ENCODE data around the gene CC2D1A.

The CC2D1A gene

GRCh38 chr19:13938301-13939064 lies 32.5 kb downstream of the CC2D1A start, which contains the start of gene PODNL1:
PODNL1 (minus strand) TSS chr19:13938417; CDS start chr19:13938181, 236 bp downstream.
- no peaks in the 10 kb centered on the region for H3K36me3 ChIP-seq (ENCODE audit: control insufficient read depth, insufficient read depth, low read length)
- peaks cover 8% of the 10 kb centered on the region; the same call in 1 of the 2 replicates for H3K4me1 ChIP-seq (ENCODE audit: control insufficient read depth, insufficient read depth, low read length)
- H3K9me3 ChIP-seq (ENCODE audit: control insufficient read depth, insufficient read depth, low read length) = no peaks in the 10 kb centered on the region
- H3K9ac ChIP-seq (ENCODE audit: low read depth, low read length) = no peak within 1 kb of the TSS
- H3K27ac ChIP-seq (ENCODE audit: low read depth, low read length) = no peak within 1 kb of the TSS
- H3K4me3 ChIP-seq (ENCODE audit: low read depth, low read length) = no peak within 1 kb of the TSS
- H3K27me3 ChIP-seq (ENCODE audit: control insufficient read depth, insufficient read depth, low read length) = no peaks in the 10 kb centered on the region

DNA sequence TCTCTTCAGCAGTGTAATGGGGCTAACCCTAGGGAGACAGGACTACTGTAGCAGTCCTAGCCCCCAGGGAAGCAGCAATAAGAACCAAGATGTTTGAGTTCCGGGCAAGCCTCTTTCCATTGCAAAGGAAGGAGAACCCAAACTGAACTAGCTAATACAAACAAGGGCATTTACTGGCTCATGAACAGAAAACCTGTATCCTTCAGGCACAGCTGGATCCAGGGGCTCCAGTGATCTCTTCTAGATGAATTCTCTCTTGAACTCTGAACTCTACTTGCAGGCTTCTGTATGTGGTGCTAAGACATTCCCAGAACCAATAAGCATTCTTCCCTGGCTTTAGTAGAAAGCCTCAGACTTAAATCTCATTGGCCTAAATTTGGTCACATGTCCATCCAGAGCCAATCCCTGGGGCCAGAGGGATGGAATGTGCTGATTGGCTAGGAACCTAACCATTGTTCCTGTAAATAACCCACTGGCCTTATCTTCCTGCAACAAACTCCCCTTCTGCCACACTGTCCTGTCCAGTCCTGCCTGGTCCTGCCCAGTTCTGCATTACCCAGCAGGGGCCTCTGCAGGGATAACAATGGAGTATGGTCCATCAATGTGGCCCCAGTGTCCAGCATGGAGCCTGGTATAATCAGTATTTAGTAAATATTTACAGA lies 36.2 kb downstream of the CC2D1A start:
- no peak overlapping the region for H3K4me3 ChIP-seq (ENCODE audit: low read depth, low read length)
- H3K4me1 ChIP-seq (ENCODE audit: control insufficient read depth, insufficient read depth, low read length) = 0 out of 2 replicates have a peak, but pooled peaks cover 3% of the 10 kb centered on the region
- no peaks in the 10 kb centered on the region for H3K9me3 ChIP-seq (ENCODE audit: control insufficient read depth, insufficient read depth, low read length)

GRCh38 chr19:13946414-13946813 lies 40.4 kb downstream of the CC2D1A start:
- Histone ChIP-seq H3K27me3 (ENCODE audit: control insufficient read depth, insufficient read depth, low read length) (no peaks in the 10 kb centered on the region), H3K4me3 (ENCODE audit: low read depth, low read length) (no peak overlapping the region), H3K36me3 (ENCODE audit: control insufficient read depth, insufficient read depth, low read length) (no peaks in the 10 kb centered on the region), H3K9ac (ENCODE audit: low read depth, low read length) (no peak overlapping the region), H3K9me3 (ENCODE audit: control insufficient read depth, insufficient read depth, low read length) (no peaks in the 10 kb centered on the region), H3K27ac (ENCODE audit: low read depth, low read length) (no peak overlapping the region), H3K4me1 (ENCODE audit: control insufficient read depth, insufficient read depth, low read length) (no peaks in the 10 kb centered on the region)

More for the DNA sequence above, 36.2 kb downstream of the CC2D1A start:
- H3K9ac ChIP-seq (ENCODE audit: low read depth, low read length) = no peak overlapping the region
- H3K27me3 ChIP-seq (ENCODE audit: control insufficient read depth, insufficient read depth, low read length) = no peaks in the 10 kb centered on the region
- no peaks in the 10 kb centered on the region for H3K36me3 ChIP-seq (ENCODE audit: control insufficient read depth, insufficient read depth, low read length)
- no peak overlapping the region for H3K27ac ChIP-seq (ENCODE audit: low read depth, low read length)

GRCh38 chr19:13951043-13951442 lies 45.0 kb downstream of the CC2D1A start:
- no peak overlapping the region for H3K27ac ChIP-seq (ENCODE audit: low read depth, low read length)
- no peak overlapping the region for H3K4me3 ChIP-seq (ENCODE audit: low read depth, low read length)
- no peaks in the 10 kb centered on the region for H3K9me3 ChIP-seq (ENCODE audit: control insufficient read depth, insufficient read depth, low read length)
- H3K27me3 ChIP-seq (ENCODE audit: control insufficient read depth, insufficient read depth, low read length) = no peaks in the 10 kb centered on the region
- H3K4me1 ChIP-seq (ENCODE audit: control insufficient read depth, insufficient read depth, low read length) = peaks cover 4% of the 10 kb centered on the region; the same call in 1 of the 2 replicates
- peaks cover 22% of the 10 kb centered on the region for H3K36me3 ChIP-seq (ENCODE audit: control insufficient read depth, insufficient read depth, low read length)
- no peak overlapping the region for H3K9ac ChIP-seq (ENCODE audit: low read depth, low read length)

- peak overlapping the region; percentile 55 for H3K4me3 ChIP-seq (ENCODE audit: low read depth, low read length)
- no peaks in the 10 kb centered on the region for H3K27me3 ChIP-seq (ENCODE audit: control insufficient read depth, insufficient read depth, low read length)
- H3K4me1 ChIP-seq (ENCODE audit: control insufficient read depth, insufficient read depth, low read length) = peaks cover 4% of the 10 kb centered on the region; the same call in 1 of the 2 replicates
- H3K36me3 ChIP-seq (ENCODE audit: control insufficient read depth, insufficient read depth, low read length) = peaks cover 30% of the 10 kb centered on the region
- no peak overlapping the region for H3K27ac ChIP-seq (ENCODE audit: low read depth, low read length)
- H3K9ac ChIP-seq (ENCODE audit: low read depth, low read length) = no peak overlapping the region
- H3K9me3 ChIP-seq (ENCODE audit: control insufficient read depth, insufficient read depth, low read length) = no peaks in the 10 kb centered on the region
Observed at GRCh38 chr19:13951799-13952153, 45.8 kb downstream of the CC2D1A start.

- H3K27me3 ChIP-seq (ENCODE audit: control insufficient read depth, insufficient read depth, low read length) = no peaks in the 10 kb centered on the region
- H3K9me3 ChIP-seq (ENCODE audit: control insufficient read depth, insufficient read depth, low read length) = no peaks in the 10 kb centered on the region
- peak within 1 kb of the TSS; percentile 77 for H3K4me3 ChIP-seq (ENCODE audit: low read depth, low read length)
- peak within 1 kb of the TSS; percentile 86; the same call in 1 of the 2 replicates for H3K9ac ChIP-seq (ENCODE audit: low read depth, low read length)
- H3K4me1 ChIP-seq (ENCODE audit: control insufficient read depth, insufficient read depth, low read length) = peaks cover 4% of the 10 kb centered on the region; the same call in 1 of the 2 replicates
- H3K27ac ChIP-seq (ENCODE audit: low read depth, low read length) = peak within 1 kb of the TSS; percentile 92
- peaks cover 35% of the 10 kb centered on the region for H3K36me3 ChIP-seq (ENCODE audit: control insufficient read depth, insufficient read depth, low read length)
Observed at GRCh38 chr19:13952154-13952930, 46.3 kb downstream of the CC2D1A start, which contains the start of gene DCAF15. DCAF15 (plus strand) TSS chr19:13952509; CDS start chr19:13952513, 4 bp downstream.

GRCh38 chr19:13952931-13953531 lies 47.0 kb downstream of the CC2D1A start:
- no peaks in the 10 kb centered on the region for H3K27me3 ChIP-seq (ENCODE audit: control insufficient read depth, insufficient read depth, low read length)
- H3K9ac ChIP-seq (ENCODE audit: low read depth, low read length) = peak overlapping the region; percentile 10; the same call in 1 of the 2 replicates
- peak overlapping the region; percentile 65 for H3K27ac ChIP-seq (ENCODE audit: low read depth, low read length)
- peak overlapping the region; percentile 77 for H3K4me3 ChIP-seq (ENCODE audit: low read depth, low read length)
- H3K36me3 ChIP-seq (ENCODE audit: control insufficient read depth, insufficient read depth, low read length) = peaks cover 42% of the 10 kb centered on the region
- no peaks in the 10 kb centered on the region for H3K9me3 ChIP-seq (ENCODE audit: control insufficient read depth, insufficient read depth, low read length)
- peaks cover 4% of the 10 kb centered on the region; the same call in 1 of the 2 replicates for H3K4me1 ChIP-seq (ENCODE audit: control insufficient read depth, insufficient read depth, low read length)

- Histone ChIP-seq H3K9me3 (ENCODE audit: control insufficient read depth, insufficient read depth, low read length) (no peaks in the 10 kb centered on the region), H3K27me3 (ENCODE audit: control insufficient read depth, insufficient read depth, low read length) (no peaks in the 10 kb centered on the region), H3K27ac (ENCODE audit: low read depth, low read length) (no peak overlapping the region), H3K4me3 (ENCODE audit: low read depth, low read length) (no peak overlapping the region), H3K4me1 (ENCODE audit: control insufficient read depth, insufficient read depth, low read length) (peaks cover 4% of the 10 kb centered on the region; the same call in 1 of the 2 replicates), H3K36me3 (ENCODE audit: control insufficient read depth, insufficient read depth, low read length) (peaks cover 52% of the 10 kb centered on the region), H3K9ac (ENCODE audit: low read depth, low read length) (no peak overlapping the region)
Observed at GRCh38 chr19:13954185-13954584, 48.2 kb downstream of the CC2D1A start.

DNA sequence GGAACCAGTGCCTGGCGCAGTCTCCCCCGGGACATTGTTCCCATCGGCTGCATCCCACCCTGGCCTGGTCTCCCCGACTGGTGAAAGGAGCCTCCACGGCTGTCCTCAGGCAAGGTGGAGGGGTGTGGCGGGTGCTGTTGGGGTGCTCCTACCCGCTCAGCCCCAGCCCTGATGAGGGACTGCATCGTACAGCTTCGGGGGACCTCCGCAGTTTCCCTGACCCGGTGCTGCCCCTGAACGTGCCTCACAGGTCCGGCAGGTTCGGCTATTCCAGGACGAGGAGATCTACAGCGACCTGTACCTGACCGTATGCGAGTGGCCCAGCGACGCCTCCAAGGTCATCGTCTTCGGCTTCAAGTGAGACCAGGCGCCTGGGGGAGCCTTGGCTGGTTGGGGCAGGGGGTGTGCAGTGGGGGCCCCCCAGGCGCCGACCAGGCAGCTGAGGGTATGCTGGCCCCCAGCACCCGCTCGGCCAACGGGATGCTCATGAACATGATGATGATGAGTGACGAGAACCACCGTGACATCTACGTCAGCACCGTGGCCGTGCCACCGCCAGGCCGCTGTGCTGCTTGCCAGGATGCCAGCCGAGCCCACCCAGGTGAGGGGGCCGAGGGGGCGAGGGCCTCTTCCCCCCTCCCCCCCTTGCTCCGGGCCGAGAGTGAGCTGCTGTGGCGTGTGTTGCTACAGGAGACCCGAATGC lies 49.8 kb downstream of the CC2D1A start:
- Histone ChIP-seq H3K9ac (ENCODE audit: low read depth, low read length) (no peak overlapping the region), H3K4me1 (ENCODE audit: control insufficient read depth, insufficient read depth, low read length) (peaks cover 4% of the 10 kb centered on the region; the same call in 1 of the 2 replicates), H3K9me3 (ENCODE audit: control insufficient read depth, insufficient read depth, low read length) (no peaks in the 10 kb centered on the region), H3K27me3 (ENCODE audit: control insufficient read depth, insufficient read depth, low read length) (no peaks in the 10 kb centered on the region), H3K4me3 (ENCODE audit: low read depth, low read length) (no peak overlapping the region), H3K27ac (ENCODE audit: low read depth, low read length) (no peak overlapping the region), H3K36me3 (ENCODE audit: control insufficient read depth, insufficient read depth, low read length) (peaks cover 69% of the 10 kb centered on the region)

DNA sequence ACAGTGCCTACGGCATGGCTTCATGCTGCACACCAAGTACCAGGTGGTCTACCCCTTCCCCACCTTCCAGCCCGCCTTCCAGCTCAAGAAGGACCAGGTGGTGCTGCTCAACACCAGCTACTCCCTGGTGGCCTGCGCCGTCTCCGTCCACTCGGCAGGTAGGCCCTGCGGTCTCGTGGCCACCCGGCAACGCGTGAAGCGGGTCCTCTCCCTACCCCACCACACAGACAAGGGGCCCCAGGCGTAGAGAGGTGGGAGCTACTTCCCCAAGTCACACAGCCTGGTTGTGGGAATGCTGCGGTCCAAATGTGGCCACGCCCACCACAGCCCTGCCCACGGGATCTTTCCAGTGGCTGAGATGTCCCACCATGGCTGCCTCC lies 50.4 kb downstream of the CC2D1A start:
- Histone ChIP-seq H3K4me1 (ENCODE audit: control insufficient read depth, insufficient read depth, low read length) (peaks cover 4% of the 10 kb centered on the region; the same call in 1 of the 2 replicates), H3K9me3 (ENCODE audit: control insufficient read depth, insufficient read depth, low read length) (no peaks in the 10 kb centered on the region), H3K36me3 (ENCODE audit: control insufficient read depth, insufficient read depth, low read length) (peaks cover 73% of the 10 kb centered on the region), H3K9ac (ENCODE audit: low read depth, low read length) (no peak overlapping the region), H3K4me3 (ENCODE audit: low read depth, low read length) (no peak overlapping the region), H3K27me3 (ENCODE audit: control insufficient read depth, insufficient read depth, low read length) (no peaks in the 10 kb centered on the region), H3K27ac (ENCODE audit: low read depth, low read length) (no peak overlapping the region)
